Cardiac fibroblast (primary cell): ENCODE results near the gene EFL1.
A peak's percentile ranks its signal among the peaks of the same experiment; 100 is the strongest.

Experiments
- DNase-seq, 2 donors: peaks; one replicate each; pipeline versions ENCODE4 v3.0.0 to v3.0.0-alpha.2; 2010; ENCODE audit warnings: low read depth in 2 of 2
- H3K4me3 ChIP-seq, 2 donors: replicated peaks in 1 of 2; 1 replicate in 1 of 2; 2 replicates in 1 of 2; pipeline ENCODE4 v1.5.1; 2011; ENCODE audit warnings: low read depth in 2 of 2, low read length in 2 of 2, mild to moderate bottlenecking in 2 of 2, moderate library complexity in 1 of 2
- CTCF ChIP-seq: IDR thresholded peaks from one replicate; pipeline ENCODE4 v1.5.1; 2011; ENCODE audit warnings: low read depth, mild to moderate bottlenecking, low read length, inconsistent platforms

The EFL1 gene

GRCh38 chr15:82103468-82103867 is 159.1 kb downstream of the EFL1 start:
- peak; percentile 20 for TF ChIP-seq CTCF
- no peak overlapping the region for H3K4me3 ChIP-seq
- DNase-seq: no peak

- no peak overlapping the region for H3K4me3 ChIP-seq
- TF ChIP-seq CTCF: no peak
- peak in 1 of 2 donors; percentile 26 for DNase-seq
Measured at GRCh38 chr15:82100111-82100929, 162.2 kb downstream of the EFL1 start.

GRCh38 chr15:82098674-82099073 is 163.9 kb downstream of the EFL1 start:
- no peak for TF ChIP-seq CTCF
- no peak for DNase-seq
- no peak overlapping the region for H3K4me3 ChIP-seq

- H3K4me3 ChIP-seq: no peak overlapping the region
- DNase-seq: no peak
- TF ChIP-seq CTCF: no peak
Measured at GRCh38 chr15:82095803-82096202, 166.7 kb downstream of the EFL1 start.

GRCh38 chr15:82093774-82094211 is 168.7 kb downstream of the EFL1 start:
- peak; percentile 88 to 97 for DNase-seq
- H3K4me3 ChIP-seq: peak overlapping the region; percentile 12 to 38
- no peak for TF ChIP-seq CTCF

- H3K4me3 ChIP-seq: no peak overlapping the region
- TF ChIP-seq CTCF: no peak
- DNase-seq: no peak
Measured at GRCh38 chr15:82093325-82093724, 169.2 kb downstream of the EFL1 start.
